Measurements from ENCODE around the gene ANAPC15. TPM values are rescaled to one million over a fixed set of nuclear protein-coding genes. Genes with fewer than 3 reads are reported as not detected.

ANAPC15 gene
- total and polyA plus RNA-seq, 9 of the 15 experiments (the other 6 are each of a cell fraction or from before 2014, with no cell fraction given): 53.0 to 254 (median 75.7) TPM

DNA sequence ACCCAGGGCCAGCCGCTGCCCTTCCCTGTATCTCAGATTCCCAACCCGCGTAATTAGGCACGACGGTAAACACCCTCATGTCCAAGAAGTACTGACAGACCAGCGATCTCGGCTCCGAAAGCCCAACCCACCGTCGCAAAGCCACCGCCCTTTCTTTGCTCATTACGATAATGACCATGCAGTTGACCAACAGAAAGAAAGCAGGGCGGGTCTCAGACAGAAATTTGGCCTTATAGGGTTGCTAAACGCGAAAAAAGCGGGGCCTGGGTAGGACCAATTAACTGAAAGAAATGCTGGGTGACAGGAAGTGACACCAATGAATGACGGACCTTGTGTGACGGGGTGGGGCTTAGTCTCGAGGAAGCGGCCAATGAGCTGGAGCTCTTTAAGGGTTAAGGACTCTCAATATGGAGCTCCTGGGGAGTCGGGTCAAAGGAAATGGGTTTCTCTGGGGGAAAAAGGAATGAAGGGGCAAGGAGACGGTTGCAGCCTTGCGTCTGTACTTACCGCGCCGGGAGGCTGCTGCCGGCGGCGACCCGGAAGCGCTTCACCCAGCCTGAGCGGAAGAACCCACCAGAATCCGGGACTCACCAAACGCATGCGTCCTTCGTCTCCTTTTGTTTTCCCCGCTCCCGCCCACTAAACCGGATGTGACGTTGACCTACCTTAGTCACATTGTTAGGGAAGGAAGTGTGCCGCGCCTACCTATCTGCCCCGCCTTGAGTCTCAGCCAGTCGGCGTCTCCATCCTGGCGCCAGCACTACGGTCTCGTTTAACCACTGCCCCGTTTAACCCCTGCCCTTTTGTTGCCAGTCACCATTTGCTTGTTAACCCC, at the start of gene ANAPC15 (continued):
- TF ChIP-seq NR4A1 (CRISPR knock-in tag; IDR thresholded peaks at IDR 0.05) (no peak), NR4A1 (tag; IDR thresholded peaks at IDR 0.05) (no peak), RBFOX2 (IDR thresholded peaks at IDR 0.05; ENCODE audit: low read depth, low read length) (peak; percentile 92), CREB1 (IDR thresholded peaks at IDR 0.05) (peak; percentile 76), CREB1 (CRISPR knock-in tag; IDR thresholded peaks at IDR 0.05) (peak; percentile 90), MAFK (IDR thresholded peaks at IDR 0.05; ENCODE audit: low read length) (0 out of 2 replicates have a peak, but pooled peaks have one; percentile 21), MTA3 (IDR thresholded peaks at IDR 0.05; ENCODE audit: borderline replicate concordance) (no peak), CEBPB (tag; IDR thresholded peaks at IDR 0.05) (peak; percentile 46), ZNF778 (CRISPR knock-in tag; IDR thresholded peaks at IDR 0.05) (no peak), XRCC5 (IDR thresholded peaks at IDR 0.05; ENCODE audit: low read depth, low read length) (peak; percentile 73), KDM2B (CRISPR knock-in tag; IDR thresholded peaks at IDR 0.05) (no peak), PHB (CRISPR knock-in tag; IDR thresholded peaks at IDR 0.05) (no peak), CBX2 (IDR thresholded peaks at IDR 0.05; ENCODE audit: insufficient read depth, low read length, poor library complexity, severe bottlenecking) (no peak), HDAC6 (IDR thresholded peaks at IDR 0.05; ENCODE audit: low read depth, low read length) (no peak), FOXA1 (IDR thresholded peaks at IDR 0.05; ENCODE audit: borderline replicate concordance) (no peak), ARHGAP35 (IDR thresholded peaks at IDR 0.05; ENCODE audit: partially characterized antibody) (no peak)
- TF ChIP-seq, protein P1, sequence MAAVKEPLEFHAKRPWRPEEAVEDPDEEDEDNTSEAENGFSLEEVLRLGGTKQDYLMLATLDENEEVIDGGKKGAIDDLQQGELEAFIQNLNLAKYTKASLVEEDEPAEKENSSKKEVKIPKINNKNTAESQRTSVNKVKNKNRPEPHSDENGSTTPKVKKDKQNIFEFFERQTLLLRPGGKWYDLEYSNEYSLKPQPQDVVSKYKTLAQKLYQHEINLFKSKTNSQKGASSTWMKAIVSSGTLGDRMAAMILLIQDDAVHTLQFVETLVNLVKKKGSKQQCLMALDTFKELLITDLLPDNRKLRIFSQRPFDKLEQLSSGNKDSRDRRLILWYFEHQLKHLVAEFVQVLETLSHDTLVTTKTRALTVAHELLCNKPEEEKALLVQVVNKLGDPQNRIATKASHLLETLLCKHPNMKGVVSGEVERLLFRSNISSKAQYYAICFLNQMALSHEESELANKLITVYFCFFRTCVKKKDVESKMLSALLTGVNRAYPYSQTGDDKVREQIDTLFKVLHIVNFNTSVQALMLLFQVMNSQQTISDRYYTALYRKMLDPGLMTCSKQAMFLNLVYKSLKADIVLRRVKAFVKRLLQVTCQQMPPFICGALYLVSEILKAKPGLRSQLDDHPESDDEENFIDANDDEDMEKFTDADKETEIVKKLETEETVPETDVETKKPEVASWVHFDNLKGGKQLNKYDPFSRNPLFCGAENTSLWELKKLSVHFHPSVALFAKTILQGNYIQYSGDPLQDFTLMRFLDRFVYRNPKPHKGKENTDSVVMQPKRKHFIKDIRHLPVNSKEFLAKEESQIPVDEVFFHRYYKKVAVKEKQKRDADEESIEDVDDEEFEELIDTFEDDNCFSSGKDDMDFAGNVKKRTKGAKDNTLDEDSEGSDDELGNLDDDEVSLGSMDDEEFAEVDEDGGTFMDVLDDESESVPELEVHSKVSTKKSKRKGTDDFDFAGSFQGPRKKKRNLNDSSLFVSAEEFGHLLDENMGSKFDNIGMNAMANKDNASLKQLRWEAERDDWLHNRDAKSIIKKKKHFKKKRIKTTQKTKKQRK (IDR thresholded peaks at IDR 0.05; ENCODE audit: borderline replicate concordance, low read depth, low read length): peak; percentile 89
- TF ChIP-seq, protein P2, sequence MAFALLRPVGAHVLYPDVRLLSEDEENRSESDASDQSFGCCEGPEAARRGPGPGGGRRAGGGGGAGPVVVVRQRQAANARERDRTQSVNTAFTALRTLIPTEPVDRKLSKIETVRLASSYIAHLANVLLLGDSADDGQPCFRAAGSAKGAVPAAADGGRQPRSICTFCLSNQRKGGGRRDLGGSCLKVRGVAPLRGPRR (CRISPR knock-in tag; IDR thresholded peaks at IDR 0.05): no peak
- TF ChIP-seq, protein P3, sequence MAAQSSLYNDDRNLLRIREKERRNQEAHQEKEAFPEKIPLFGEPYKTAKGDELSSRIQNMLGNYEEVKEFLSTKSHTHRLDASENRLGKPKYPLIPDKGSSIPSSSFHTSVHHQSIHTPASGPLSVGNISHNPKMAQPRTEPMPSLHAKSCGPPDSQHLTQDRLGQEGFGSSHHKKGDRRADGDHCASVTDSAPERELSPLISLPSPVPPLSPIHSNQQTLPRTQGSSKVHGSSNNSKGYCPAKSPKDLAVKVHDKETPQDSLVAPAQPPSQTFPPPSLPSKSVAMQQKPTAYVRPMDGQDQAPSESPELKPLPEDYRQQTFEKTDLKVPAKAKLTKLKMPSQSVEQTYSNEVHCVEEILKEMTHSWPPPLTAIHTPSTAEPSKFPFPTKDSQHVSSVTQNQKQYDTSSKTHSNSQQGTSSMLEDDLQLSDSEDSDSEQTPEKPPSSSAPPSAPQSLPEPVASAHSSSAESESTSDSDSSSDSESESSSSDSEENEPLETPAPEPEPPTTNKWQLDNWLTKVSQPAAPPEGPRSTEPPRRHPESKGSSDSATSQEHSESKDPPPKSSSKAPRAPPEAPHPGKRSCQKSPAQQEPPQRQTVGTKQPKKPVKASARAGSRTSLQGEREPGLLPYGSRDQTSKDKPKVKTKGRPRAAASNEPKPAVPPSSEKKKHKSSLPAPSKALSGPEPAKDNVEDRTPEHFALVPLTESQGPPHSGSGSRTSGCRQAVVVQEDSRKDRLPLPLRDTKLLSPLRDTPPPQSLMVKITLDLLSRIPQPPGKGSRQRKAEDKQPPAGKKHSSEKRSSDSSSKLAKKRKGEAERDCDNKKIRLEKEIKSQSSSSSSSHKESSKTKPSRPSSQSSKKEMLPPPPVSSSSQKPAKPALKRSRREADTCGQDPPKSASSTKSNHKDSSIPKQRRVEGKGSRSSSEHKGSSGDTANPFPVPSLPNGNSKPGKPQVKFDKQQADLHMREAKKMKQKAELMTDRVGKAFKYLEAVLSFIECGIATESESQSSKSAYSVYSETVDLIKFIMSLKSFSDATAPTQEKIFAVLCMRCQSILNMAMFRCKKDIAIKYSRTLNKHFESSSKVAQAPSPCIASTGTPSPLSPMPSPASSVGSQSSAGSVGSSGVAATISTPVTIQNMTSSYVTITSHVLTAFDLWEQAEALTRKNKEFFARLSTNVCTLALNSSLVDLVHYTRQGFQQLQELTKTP (IDR thresholded peaks at IDR 0.05; ENCODE audit: low read depth in 1 of 2, partially characterized antibody in 2 of 2): peak in 1 of 2 experiments; percentile 74
- TF ChIP-seq, protein P4, sequence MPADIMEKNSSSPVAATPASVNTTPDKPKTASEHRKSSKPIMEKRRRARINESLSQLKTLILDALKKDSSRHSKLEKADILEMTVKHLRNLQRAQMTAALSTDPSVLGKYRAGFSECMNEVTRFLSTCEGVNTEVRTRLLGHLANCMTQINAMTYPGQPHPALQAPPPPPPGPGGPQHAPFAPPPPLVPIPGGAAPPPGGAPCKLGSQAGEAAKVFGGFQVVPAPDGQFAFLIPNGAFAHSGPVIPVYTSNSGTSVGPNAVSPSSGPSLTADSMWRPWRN (IDR thresholded peaks at IDR 0.05; ENCODE audit: low read depth): no peak
